GM12891 (cell line): ENCODE measurements around the gene ARHGAP15.

Experiments used
- PAX5 ChIP-seq: IDR thresholded peaks from 2 replicates; pipeline ENCODE4 v1.6.1; 2011; ENCODE audit warnings: low read length, moderate library complexity, mild to moderate bottlenecking; ENCODE audit not compliant: insufficient read depth, severe bottlenecking
- POLR2A ChIP-seq: IDR thresholded peaks from 2 replicates; pipeline ENCODE4 v1.6.1; 2011; ENCODE audit warnings: low read depth, low read length, control low read depth
- POLR2AphosphoS5 ChIP-seq: IDR thresholded peaks from 2 replicates; pipeline ENCODE4 v1.6.1; 2011; ENCODE audit warnings: low read depth, low read length, control low read depth
- POU2F2 ChIP-seq: IDR thresholded peaks from 2 replicates; pipeline ENCODE4 v1.6.1; 2011; ENCODE audit warnings: low read depth, mild to moderate bottlenecking, control low read depth, low read length, moderate library complexity
- SPI1 ChIP-seq: IDR thresholded peaks from 2 replicates; pipeline ENCODE4 v1.6.1; 2011; ENCODE audit warnings: low read depth, low read length, control low read depth
- TAF1 ChIP-seq: IDR thresholded peaks from 2 replicates; pipeline ENCODE4 v1.6.1; 2011; ENCODE audit warnings: low read depth, low read length, control low read depth

DNA sequence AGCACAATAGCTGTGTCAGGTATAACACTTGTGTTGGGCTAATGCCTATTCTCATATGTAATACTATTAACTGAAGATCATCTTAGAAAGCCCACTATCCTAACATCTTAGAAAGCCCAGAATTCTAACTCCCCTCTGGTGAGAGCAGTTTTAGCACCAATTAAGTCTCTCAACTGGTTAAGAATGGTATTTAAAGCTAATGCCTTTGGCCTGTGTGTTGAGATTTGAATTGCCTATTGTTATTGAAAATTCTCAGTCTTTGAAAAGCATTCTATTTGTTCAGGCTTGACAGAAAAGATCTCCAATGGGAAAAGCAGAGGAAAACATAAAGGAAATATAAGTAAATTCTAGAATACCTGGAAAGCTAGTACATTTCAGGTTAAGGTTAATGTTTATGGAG, 352.5 kb downstream of the ARHGAP15 start:
- TF ChIP-seq POLR2AphosphoS5, result no peak
- no peak for TF ChIP-seq POLR2A
- no peak for TF ChIP-seq TAF1
- no peak for TF ChIP-seq SPI1
- TF ChIP-seq PAX5, result no peak
- no peak for TF ChIP-seq POU2F2
